GM23338 (cell line): ENCODE data around the gene DIP2C. TPM values are rescaled to one million over a fixed set of nuclear protein-coding genes. Genes with fewer than 3 reads are reported as not detected.

Experiments
- ATAC-seq: fragments of 200-7000 bp; cut with Tn5 transposase; 3 replicates; pipeline ENCODE4 v1.9.1; 2020
- DNase-seq: peaks from one replicate; pipeline ENCODE4 v3.0.0-alpha.2; 2015; ENCODE audit warnings: low spot score
- H2AFZ ChIP-seq: fragments of 200-600 bp; sonication (generic); 2 replicates; pipeline ENCODE4 v1.8.0; 2016; ENCODE audit warnings: antibody characterized with exemption, mild to moderate bottlenecking, moderate library complexity
- H3F3A ChIP-seq: fragments of 200-600 bp; sonication (generic); replicated peaks from 2 replicates; pipeline ENCODE4 v1.8.0; 2017; ENCODE audit warnings: antibody characterized with exemption, mixed run types, low read depth
- H3K27ac ChIP-seq: fragments of 200-600 bp; sonication (generic); 2 replicates; pipeline ENCODE4 v1.6.1; 2016; ENCODE audit warnings: low read depth
- H3K27me3 ChIP-seq: fragments of 200-600 bp; sonication (generic); 2 replicates; pipeline ENCODE4 v1.8.0; 2016; ENCODE audit warnings: mild to moderate bottlenecking, mixed run types, moderate library complexity; ENCODE audit not compliant: insufficient read depth
- H3K36me3 ChIP-seq: fragments of 200-600 bp; sonication (generic); 2 replicates; pipeline ENCODE4 v1.8.0; 2016; ENCODE audit warnings: mild to moderate bottlenecking; ENCODE audit not compliant: insufficient read depth
- H3K4me1 ChIP-seq: fragments of 200-600 bp; sonication (generic); 2 replicates; pipeline ENCODE4 v1.8.0; 2016; ENCODE audit warnings: mild to moderate bottlenecking, moderate library complexity; ENCODE audit not compliant: insufficient read depth
- H3K4me2 ChIP-seq: fragments of 200-600 bp; sonication (generic); 2 replicates; pipeline ENCODE4 v1.7.1; 2017; ENCODE audit warnings: mixed run types
- H3K4me3 ChIP-seq: fragments of 200-600 bp; sonication (generic); 2 replicates; pipeline ENCODE4 v1.6.1; 2016; ENCODE audit warnings: mixed run types
- H3K79me2 ChIP-seq: fragments of 200-600 bp; sonication (generic); replicated peaks from 2 replicates; pipeline ENCODE4 v1.8.0; 2017; ENCODE audit warnings: mild to moderate bottlenecking; ENCODE audit not compliant: insufficient read depth
- H3K9me2 ChIP-seq: fragments of 200-600 bp; sonication (generic); 2 replicates; pipeline ENCODE4 v1.8.0; 2017; ENCODE audit not compliant: insufficient read depth
- H4K20me1 ChIP-seq: fragments of 200-600 bp; sonication (generic); replicated peaks from 2 replicates; pipeline ENCODE4 v1.8.0; 2017; ENCODE audit warnings: mild to moderate bottlenecking; ENCODE audit not compliant: insufficient read depth
- H3K27ac Mint-ChIP-seq: 2 replicates; pipeline ENCODE4 v1.8.0; 2020; ENCODE audit warnings: inconsistent platforms, mild to moderate bottlenecking, moderate library complexity, mixed read lengths
- H3K27me3 Mint-ChIP-seq: 3 replicates; pipeline ENCODE4 v1.8.0; 2022; ENCODE audit warnings: low read depth, mild to moderate bottlenecking, moderate library complexity, mixed read lengths, inconsistent platforms; ENCODE audit not compliant: insufficient read depth, poor library complexity
- H3K36me3 Mint-ChIP-seq: 3 replicates; pipeline ENCODE4 v1.8.0; 2021; ENCODE audit warnings: low read depth, mild to moderate bottlenecking, inconsistent platforms, moderate library complexity, mixed read lengths
- H3K4me1 Mint-ChIP-seq: 3 replicates; pipeline ENCODE4 v1.8.0; 2020; ENCODE audit warnings: mild to moderate bottlenecking, inconsistent platforms, mixed read lengths
- H3K4me3 Mint-ChIP-seq: 3 replicates; pipeline ENCODE4 v1.8.0; 2021; ENCODE audit warnings: moderate library complexity, mild to moderate bottlenecking, inconsistent platforms, mixed read lengths
- H3K9me3 Mint-ChIP-seq: 3 replicates; pipeline ENCODE4 v1.8.0; 2020; ENCODE audit warnings: moderate library complexity, mild to moderate bottlenecking, inconsistent platforms, mixed read lengths
- CREB1 ChIP-seq: fragments of 250-450 bp; sonication (Bioruptor Pico); IDR thresholded peaks from 2 replicates; pipeline ENCODE4 v1.5.0; 2020; ENCODE audit warnings: low read depth, mild to moderate bottlenecking, moderate library complexity
- EZH2 ChIP-seq: fragments of 200-600 bp; sonication (generic); IDR thresholded peaks from one replicate; pipeline ENCODE4 v1.8.0; 2017; ENCODE audit warnings: antibody characterized with exemption, mild to moderate bottlenecking, low read depth; ENCODE audit not compliant: unreplicated experiment
- EZH2phosphoT487 ChIP-seq: fragments of 200-600 bp; sonication (generic); IDR thresholded peaks from one replicate; pipeline ENCODE4 v1.8.1; 2018; ENCODE audit warnings: antibody characterized with exemption; ENCODE audit not compliant: unreplicated experiment
- JUNB ChIP-seq: IDR thresholded peaks from one replicate; pipeline ENCODE4 v1.6.1; 2016; ENCODE audit warnings: antibody characterized with exemption; ENCODE audit not compliant: unreplicated experiment
- NANOG ChIP-seq: IDR thresholded peaks from 2 replicates; pipeline ENCODE4 v1.6.1; 2016; ENCODE audit warnings: antibody characterized with exemption, borderline replicate concordance
- ZNF114 ChIP-seq: fragments of 250-450 bp; sonication (Bioruptor Pico); IDR thresholded peaks from 2 replicates; pipeline ENCODE4 v1.5.0; 2020; ENCODE audit warnings: mild to moderate bottlenecking, moderate library complexity
- ZNF331 ChIP-seq: fragments of 250-450 bp; sonication (Bioruptor Pico); IDR thresholded peaks from 2 replicates; pipeline ENCODE4 v1.5.0; 2020; ENCODE audit warnings: low read depth, mild to moderate bottlenecking, moderate library complexity
- polyA plus RNA-seq: library from polyadenylated mRNA; unstranded; fragments of >200 nt; fragmentation: Nextera tagmentation; extraction: Ambion mirVana; gene quantifications from 2 replicates; pipeline ENCODE4 v1.2.1, GENCODE V29; 2016
- total RNA-seq: library from RNA; depleted of rRNA; stranded (reverse); fragments of >200 nt; shearing (Covaris generic); gene quantifications from 2 replicates; pipeline ENCODE4 v1.2.3, GENCODE V29; 2014
- TF ChIP-seq, protein P1 (sequence below), 2 experiments: fragments of 200-600 bp in 1 of 2; sonication (generic) in 1 of 2; conservative IDR thresholded peaks; 2 replicates each; pipeline versions ENCODE4 v1.5.1 to v1.6.1; 2016 to 2017; ENCODE audit warnings: antibody characterized with exemption in 2 of 2, low read depth in 2 of 2, mild to moderate bottlenecking in 2 of 2, moderate library complexity in 1 of 2
- TF ChIP-seq, protein P2 (sequence below): fragments of 250-450 bp; sonication (Bioruptor Pico); IDR thresholded peaks from 2 replicates; pipeline ENCODE4 v1.5.0; 2020; ENCODE audit warnings: mild to moderate bottlenecking, moderate library complexity
- TF ChIP-seq, protein P3 (sequence below): IDR thresholded peaks from one replicate; pipeline ENCODE4 v1.6.1; 2018; ENCODE audit warnings: antibody characterized with exemption; ENCODE audit not compliant: unreplicated experiment

Gene DIP2C
- total and polyA plus RNA-seq, 2 experiments from 2014 or later, result 5.1 to 7.7 TPM

DNA sequence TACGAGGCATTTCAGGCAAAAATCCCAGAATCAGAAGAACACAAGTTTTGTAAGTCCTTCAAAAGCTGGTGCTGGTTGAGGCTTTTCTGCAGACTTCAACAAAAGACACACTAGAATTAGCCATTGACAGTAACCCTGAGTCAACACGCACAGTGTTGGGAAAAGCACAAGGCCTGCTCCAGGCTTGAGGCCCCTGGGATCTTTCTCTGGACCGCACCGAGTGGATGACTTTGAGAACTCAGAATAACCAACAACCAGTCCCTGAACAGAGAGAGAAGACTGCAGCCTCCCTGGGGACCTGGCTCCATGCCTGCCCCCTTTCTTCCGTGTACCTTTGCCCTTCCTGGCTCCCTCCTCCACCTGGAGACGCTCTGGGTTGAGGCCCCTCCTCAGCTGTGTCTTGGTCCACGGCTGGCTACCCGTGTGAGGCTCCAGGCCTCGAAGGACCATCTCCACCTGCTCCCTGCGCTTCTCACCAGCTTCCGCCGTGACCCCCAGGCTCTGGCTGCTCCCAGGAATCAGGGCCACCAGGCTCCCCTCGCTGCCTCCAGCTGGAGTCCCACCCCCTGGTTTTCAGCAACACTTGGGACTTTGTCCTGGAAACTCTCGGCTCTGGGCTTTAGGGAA lies 28.4 kb downstream of the DIP2C start:
- Mint-ChIP-seq H3K4me3 (no peak overlapping the region), H3K4me1 (peaks cover 22% of the 10 kb centered on the region), H3K9me3 (no peaks in the 10 kb centered on the region), H3K27ac (no peak overlapping the region), H3K36me3 (no peaks in the 10 kb centered on the region), H3K27me3 (peaks cover 2% of the 10 kb centered on the region)
- Histone ChIP-seq H3K27me3 (no peaks in the 10 kb centered on the region), H3K79me2 (peaks cover 67% of the 10 kb centered on the region), H3F3A (no peaks in the 10 kb centered on the region), H4K20me1 (peaks cover 13% of the 10 kb centered on the region), H3K27ac (no peak overlapping the region), H2AFZ (no peak overlapping the region), H3K4me1 (no peaks in the 10 kb centered on the region; the same call in 1 of the 2 replicates), H3K36me3 (no peaks in the 10 kb centered on the region), H3K4me3 (no peak overlapping the region), H3K9me2 (no peaks in the 10 kb centered on the region), H3K4me2 (no peak overlapping the region)
- TF ChIP-seq ZNF114 (CRISPR knock-in tag), result no peak
- TF ChIP-seq ZNF331 (CRISPR knock-in tag), result no peak
- peak; percentile 24 for ATAC-seq
- DNase-seq, result no peak

DNA sequence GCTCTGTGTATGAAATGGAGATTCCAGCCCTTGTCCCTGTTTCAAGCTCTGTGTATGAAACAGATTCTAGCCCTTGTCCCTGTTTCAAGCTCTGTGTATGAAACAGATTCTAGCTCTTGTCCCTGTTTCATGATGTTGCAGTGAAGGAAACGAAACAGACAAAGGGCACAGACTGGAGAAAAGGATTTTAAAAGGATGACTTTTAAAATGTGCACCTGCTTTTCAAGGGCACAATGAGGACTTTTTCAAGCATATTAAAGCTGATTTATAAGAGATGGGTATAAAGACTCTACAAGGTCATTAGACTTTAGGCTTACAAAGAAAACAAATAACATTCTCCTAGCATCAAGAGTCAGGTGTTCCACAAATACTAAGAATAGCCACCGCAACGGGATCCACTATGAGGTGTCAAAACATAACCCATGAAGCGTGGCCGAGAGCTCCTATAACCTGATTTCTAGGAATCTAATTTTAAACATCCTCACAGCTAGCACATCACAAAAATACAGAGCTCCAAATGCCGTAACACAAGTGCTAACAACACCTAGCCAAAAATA lies 29.0 kb downstream of the DIP2C start:
- H3K4me3 Mint-ChIP-seq, result no peak overlapping the region
- DNase-seq (no peak), ATAC-seq (no peak)
- Histone ChIP-seq H3K4me1 (no peaks in the 10 kb centered on the region; the same call in 1 of the 2 replicates), H3K36me3 (no peaks in the 10 kb centered on the region), H4K20me1 (peaks cover 12% of the 10 kb centered on the region), H2AFZ (no peak overlapping the region), H3K79me2 (peaks cover 67% of the 10 kb centered on the region), H3K4me2 (no peak overlapping the region), H3K27ac (no peak overlapping the region), H3K27me3 (no peaks in the 10 kb centered on the region), H3K4me3 (no peak overlapping the region), H3F3A (no peaks in the 10 kb centered on the region), H3K9me2 (no peaks in the 10 kb centered on the region)
- no peaks in the 10 kb centered on the region for H3K9me3 Mint-ChIP-seq
- no peaks in the 10 kb centered on the region for H3K36me3 Mint-ChIP-seq
- H3K27me3 Mint-ChIP-seq, result peaks cover under 1% of the 10 kb centered on the region
- H3K27ac Mint-ChIP-seq, result no peak overlapping the region
- H3K4me1 Mint-ChIP-seq, result peaks cover 22% of the 10 kb centered on the region
- TF ChIP-seq, protein P1, sequence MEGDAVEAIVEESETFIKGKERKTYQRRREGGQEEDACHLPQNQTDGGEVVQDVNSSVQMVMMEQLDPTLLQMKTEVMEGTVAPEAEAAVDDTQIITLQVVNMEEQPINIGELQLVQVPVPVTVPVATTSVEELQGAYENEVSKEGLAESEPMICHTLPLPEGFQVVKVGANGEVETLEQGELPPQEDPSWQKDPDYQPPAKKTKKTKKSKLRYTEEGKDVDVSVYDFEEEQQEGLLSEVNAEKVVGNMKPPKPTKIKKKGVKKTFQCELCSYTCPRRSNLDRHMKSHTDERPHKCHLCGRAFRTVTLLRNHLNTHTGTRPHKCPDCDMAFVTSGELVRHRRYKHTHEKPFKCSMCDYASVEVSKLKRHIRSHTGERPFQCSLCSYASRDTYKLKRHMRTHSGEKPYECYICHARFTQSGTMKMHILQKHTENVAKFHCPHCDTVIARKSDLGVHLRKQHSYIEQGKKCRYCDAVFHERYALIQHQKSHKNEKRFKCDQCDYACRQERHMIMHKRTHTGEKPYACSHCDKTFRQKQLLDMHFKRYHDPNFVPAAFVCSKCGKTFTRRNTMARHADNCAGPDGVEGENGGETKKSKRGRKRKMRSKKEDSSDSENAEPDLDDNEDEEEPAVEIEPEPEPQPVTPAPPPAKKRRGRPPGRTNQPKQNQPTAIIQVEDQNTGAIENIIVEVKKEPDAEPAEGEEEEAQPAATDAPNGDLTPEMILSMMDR (conservative IDR thresholded peaks at IDR 0.05; ENCODE audit: low read depth in 2 of 2), result no peak
- no peak for TF ChIP-seq EZH2
- TF ChIP-seq EZH2phosphoT487, result no peak
- TF ChIP-seq, protein P2, sequence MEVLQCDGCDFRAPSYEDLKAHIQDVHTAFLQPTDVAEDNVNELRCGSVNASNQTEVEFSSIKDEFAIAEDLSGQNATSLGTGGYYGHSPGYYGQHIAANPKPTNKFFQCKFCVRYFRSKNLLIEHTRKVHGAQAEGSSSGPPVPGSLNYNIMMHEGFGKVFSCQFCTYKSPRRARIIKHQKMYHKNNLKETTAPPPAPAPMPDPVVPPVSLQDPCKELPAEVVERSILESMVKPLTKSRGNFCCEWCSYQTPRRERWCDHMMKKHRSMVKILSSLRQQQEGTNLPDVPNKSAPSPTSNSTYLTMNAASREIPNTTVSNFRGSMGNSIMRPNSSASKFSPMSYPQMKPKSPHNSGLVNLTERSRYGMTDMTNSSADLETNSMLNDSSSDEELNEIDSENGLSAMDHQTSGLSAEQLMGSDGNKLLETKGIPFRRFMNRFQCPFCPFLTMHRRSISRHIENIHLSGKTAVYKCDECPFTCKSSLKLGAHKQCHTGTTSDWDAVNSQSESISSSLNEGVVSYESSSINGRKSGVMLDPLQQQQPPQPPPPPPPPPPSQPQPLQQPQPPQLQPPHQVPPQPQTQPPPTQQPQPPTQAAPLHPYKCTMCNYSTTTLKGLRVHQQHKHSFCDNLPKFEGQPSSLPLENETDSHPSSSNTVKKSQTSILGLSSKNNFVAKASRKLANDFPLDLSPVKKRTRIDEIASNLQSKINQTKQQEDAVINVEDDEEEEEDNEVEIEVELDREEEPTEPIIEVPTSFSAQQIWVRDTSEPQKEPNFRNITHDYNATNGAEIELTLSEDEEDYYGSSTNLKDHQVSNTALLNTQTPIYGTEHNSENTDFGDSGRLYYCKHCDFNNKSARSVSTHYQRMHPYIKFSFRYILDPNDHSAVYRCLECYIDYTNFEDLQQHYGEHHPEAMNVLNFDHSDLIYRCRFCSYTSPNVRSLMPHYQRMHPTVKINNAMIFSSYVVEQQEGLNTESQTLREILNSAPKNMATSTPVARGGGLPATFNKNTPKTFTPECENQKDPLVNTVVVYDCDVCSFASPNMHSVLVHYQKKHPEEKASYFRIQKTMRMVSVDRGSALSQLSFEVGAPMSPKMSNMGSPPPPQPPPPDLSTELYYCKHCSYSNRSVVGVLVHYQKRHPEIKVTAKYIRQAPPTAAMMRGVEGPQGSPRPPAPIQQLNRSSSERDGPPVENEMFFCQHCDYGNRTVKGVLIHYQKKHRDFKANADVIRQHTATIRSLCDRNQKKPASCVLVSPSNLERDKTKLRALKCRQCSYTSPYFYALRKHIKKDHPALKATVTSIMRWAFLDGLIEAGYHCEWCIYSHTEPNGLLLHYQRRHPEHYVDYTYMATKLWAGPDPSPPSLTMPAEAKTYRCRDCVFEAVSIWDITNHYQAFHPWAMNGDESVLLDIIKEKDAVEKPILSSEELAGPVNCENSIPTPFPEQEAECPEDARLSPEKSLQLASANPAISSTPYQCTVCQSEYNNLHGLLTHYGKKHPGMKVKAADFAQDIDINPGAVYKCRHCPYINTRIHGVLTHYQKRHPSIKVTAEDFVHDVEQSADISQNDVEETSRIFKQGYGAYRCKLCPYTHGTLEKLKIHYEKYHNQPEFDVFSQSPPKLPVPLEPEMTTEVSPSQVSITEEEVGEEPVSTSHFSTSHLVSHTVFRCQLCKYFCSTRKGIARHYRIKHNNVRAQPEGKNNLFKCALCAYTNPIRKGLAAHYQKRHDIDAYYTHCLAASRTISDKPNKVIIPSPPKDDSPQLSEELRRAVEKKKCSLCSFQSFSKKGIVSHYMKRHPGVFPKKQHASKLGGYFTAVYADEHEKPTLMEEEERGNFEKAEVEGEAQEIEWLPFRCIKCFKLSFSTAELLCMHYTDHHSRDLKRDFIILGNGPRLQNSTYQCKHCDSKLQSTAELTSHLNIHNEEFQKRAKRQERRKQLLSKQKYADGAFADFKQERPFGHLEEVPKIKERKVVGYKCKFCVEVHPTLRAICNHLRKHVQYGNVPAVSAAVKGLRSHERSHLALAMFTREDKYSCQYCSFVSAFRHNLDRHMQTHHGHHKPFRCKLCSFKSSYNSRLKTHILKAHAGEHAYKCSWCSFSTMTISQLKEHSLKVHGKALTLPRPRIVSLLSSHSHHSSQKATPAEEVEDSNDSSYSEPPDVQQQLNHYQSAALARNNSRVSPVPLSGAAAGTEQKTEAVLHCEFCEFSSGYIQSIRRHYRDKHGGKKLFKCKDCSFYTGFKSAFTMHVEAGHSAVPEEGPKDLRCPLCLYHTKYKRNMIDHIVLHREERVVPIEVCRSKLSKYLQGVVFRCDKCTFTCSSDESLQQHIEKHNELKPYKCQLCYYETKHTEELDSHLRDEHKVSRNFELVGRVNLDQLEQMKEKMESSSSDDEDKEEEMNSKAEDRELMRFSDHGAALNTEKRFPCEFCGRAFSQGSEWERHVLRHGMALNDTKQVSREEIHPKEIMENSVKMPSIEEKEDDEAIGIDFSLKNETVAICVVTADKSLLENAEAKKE (CRISPR knock-in tag), result no peak
- TF ChIP-seq, protein P3, sequence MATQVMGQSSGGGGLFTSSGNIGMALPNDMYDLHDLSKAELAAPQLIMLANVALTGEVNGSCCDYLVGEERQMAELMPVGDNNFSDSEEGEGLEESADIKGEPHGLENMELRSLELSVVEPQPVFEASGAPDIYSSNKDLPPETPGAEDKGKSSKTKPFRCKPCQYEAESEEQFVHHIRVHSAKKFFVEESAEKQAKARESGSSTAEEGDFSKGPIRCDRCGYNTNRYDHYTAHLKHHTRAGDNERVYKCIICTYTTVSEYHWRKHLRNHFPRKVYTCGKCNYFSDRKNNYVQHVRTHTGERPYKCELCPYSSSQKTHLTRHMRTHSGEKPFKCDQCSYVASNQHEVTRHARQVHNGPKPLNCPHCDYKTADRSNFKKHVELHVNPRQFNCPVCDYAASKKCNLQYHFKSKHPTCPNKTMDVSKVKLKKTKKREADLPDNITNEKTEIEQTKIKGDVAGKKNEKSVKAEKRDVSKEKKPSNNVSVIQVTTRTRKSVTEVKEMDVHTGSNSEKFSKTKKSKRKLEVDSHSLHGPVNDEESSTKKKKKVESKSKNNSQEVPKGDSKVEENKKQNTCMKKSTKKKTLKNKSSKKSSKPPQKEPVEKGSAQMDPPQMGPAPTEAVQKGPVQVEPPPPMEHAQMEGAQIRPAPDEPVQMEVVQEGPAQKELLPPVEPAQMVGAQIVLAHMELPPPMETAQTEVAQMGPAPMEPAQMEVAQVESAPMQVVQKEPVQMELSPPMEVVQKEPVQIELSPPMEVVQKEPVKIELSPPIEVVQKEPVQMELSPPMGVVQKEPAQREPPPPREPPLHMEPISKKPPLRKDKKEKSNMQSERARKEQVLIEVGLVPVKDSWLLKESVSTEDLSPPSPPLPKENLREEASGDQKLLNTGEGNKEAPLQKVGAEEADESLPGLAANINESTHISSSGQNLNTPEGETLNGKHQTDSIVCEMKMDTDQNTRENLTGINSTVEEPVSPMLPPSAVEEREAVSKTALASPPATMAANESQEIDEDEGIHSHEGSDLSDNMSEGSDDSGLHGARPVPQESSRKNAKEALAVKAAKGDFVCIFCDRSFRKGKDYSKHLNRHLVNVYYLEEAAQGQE, result no peak
- no peak for TF ChIP-seq NANOG
- no peak for TF ChIP-seq CREB1 (CRISPR knock-in tag)
- TF ChIP-seq JUNB, result no peak
